GM23338 (cell line): ENCODE data around the gene ANKRD17. TPM values are rescaled to one million over a fixed set of nuclear protein-coding genes. Genes with fewer than 3 reads are reported as not detected.

Experiments
- ATAC-seq: fragments of 200-7000 bp; cut with Tn5 transposase; 3 replicates; pipeline ENCODE4 v1.9.1; 2020
- DNase-seq: peaks from one replicate; pipeline ENCODE4 v3.0.0-alpha.2; 2015; ENCODE audit warnings: low spot score
- H2AFZ ChIP-seq: fragments of 200-600 bp; sonication (generic); 2 replicates; pipeline ENCODE4 v1.8.0; 2016; ENCODE audit warnings: antibody characterized with exemption, mild to moderate bottlenecking, moderate library complexity
- H3F3A ChIP-seq: fragments of 200-600 bp; sonication (generic); replicated peaks from 2 replicates; pipeline ENCODE4 v1.8.0; 2017; ENCODE audit warnings: antibody characterized with exemption, mixed run types, low read depth
- H3K27ac ChIP-seq: fragments of 200-600 bp; sonication (generic); 2 replicates; pipeline ENCODE4 v1.6.1; 2016; ENCODE audit warnings: low read depth
- H3K27me3 ChIP-seq: fragments of 200-600 bp; sonication (generic); 2 replicates; pipeline ENCODE4 v1.8.0; 2016; ENCODE audit warnings: mild to moderate bottlenecking, mixed run types, moderate library complexity; ENCODE audit not compliant: insufficient read depth
- H3K36me3 ChIP-seq: fragments of 200-600 bp; sonication (generic); 2 replicates; pipeline ENCODE4 v1.8.0; 2016; ENCODE audit warnings: mild to moderate bottlenecking; ENCODE audit not compliant: insufficient read depth
- H3K4me1 ChIP-seq: fragments of 200-600 bp; sonication (generic); 2 replicates; pipeline ENCODE4 v1.8.0; 2016; ENCODE audit warnings: mild to moderate bottlenecking, moderate library complexity; ENCODE audit not compliant: insufficient read depth
- H3K4me2 ChIP-seq: fragments of 200-600 bp; sonication (generic); 2 replicates; pipeline ENCODE4 v1.7.1; 2017; ENCODE audit warnings: mixed run types
- H3K4me3 ChIP-seq: fragments of 200-600 bp; sonication (generic); 2 replicates; pipeline ENCODE4 v1.6.1; 2016; ENCODE audit warnings: mixed run types
- H3K79me2 ChIP-seq: fragments of 200-600 bp; sonication (generic); replicated peaks from 2 replicates; pipeline ENCODE4 v1.8.0; 2017; ENCODE audit warnings: mild to moderate bottlenecking; ENCODE audit not compliant: insufficient read depth
- H3K9me2 ChIP-seq: fragments of 200-600 bp; sonication (generic); 2 replicates; pipeline ENCODE4 v1.8.0; 2017; ENCODE audit not compliant: insufficient read depth
- H4K20me1 ChIP-seq: fragments of 200-600 bp; sonication (generic); replicated peaks from 2 replicates; pipeline ENCODE4 v1.8.0; 2017; ENCODE audit warnings: mild to moderate bottlenecking; ENCODE audit not compliant: insufficient read depth
- H3K27ac Mint-ChIP-seq: 2 replicates; pipeline ENCODE4 v1.8.0; 2020; ENCODE audit warnings: inconsistent platforms, mild to moderate bottlenecking, moderate library complexity, mixed read lengths
- H3K27me3 Mint-ChIP-seq: 3 replicates; pipeline ENCODE4 v1.8.0; 2022; ENCODE audit warnings: low read depth, mild to moderate bottlenecking, moderate library complexity, mixed read lengths, inconsistent platforms; ENCODE audit not compliant: insufficient read depth, poor library complexity
- H3K36me3 Mint-ChIP-seq: 3 replicates; pipeline ENCODE4 v1.8.0; 2021; ENCODE audit warnings: low read depth, mild to moderate bottlenecking, inconsistent platforms, moderate library complexity, mixed read lengths
- H3K4me1 Mint-ChIP-seq: 3 replicates; pipeline ENCODE4 v1.8.0; 2020; ENCODE audit warnings: mild to moderate bottlenecking, inconsistent platforms, mixed read lengths
- H3K4me3 Mint-ChIP-seq: 3 replicates; pipeline ENCODE4 v1.8.0; 2021; ENCODE audit warnings: moderate library complexity, mild to moderate bottlenecking, inconsistent platforms, mixed read lengths
- H3K9me3 Mint-ChIP-seq: 3 replicates; pipeline ENCODE4 v1.8.0; 2020; ENCODE audit warnings: moderate library complexity, mild to moderate bottlenecking, inconsistent platforms, mixed read lengths
- EZH2 ChIP-seq: fragments of 200-600 bp; sonication (generic); IDR thresholded peaks from one replicate; pipeline ENCODE4 v1.8.0; 2017; ENCODE audit warnings: antibody characterized with exemption, mild to moderate bottlenecking, low read depth; ENCODE audit not compliant: unreplicated experiment
- NANOG ChIP-seq: IDR thresholded peaks from 2 replicates; pipeline ENCODE4 v1.6.1; 2016; ENCODE audit warnings: antibody characterized with exemption, borderline replicate concordance
- ZNF331 ChIP-seq: fragments of 250-450 bp; sonication (Bioruptor Pico); IDR thresholded peaks from 2 replicates; pipeline ENCODE4 v1.5.0; 2020; ENCODE audit warnings: low read depth, mild to moderate bottlenecking, moderate library complexity
- polyA plus RNA-seq: library from polyadenylated mRNA; unstranded; fragments of >200 nt; fragmentation: Nextera tagmentation; extraction: Ambion mirVana; gene quantifications from 2 replicates; pipeline ENCODE4 v1.2.1, GENCODE V29; 2016
- total RNA-seq: library from RNA; depleted of rRNA; stranded (reverse); fragments of >200 nt; shearing (Covaris generic); gene quantifications from 2 replicates; pipeline ENCODE4 v1.2.3, GENCODE V29; 2014
- TF ChIP-seq, protein P1 (sequence below): IDR thresholded peaks from one replicate; pipeline ENCODE4 v1.6.1; 2018; ENCODE audit warnings: antibody characterized with exemption; ENCODE audit not compliant: unreplicated experiment
- TF ChIP-seq, protein P2 (sequence below): fragments of 250-450 bp; sonication (Bioruptor Pico); IDR thresholded peaks from 2 replicates; pipeline ENCODE4 v1.5.0; 2020; ENCODE audit warnings: mild to moderate bottlenecking, moderate library complexity
- TF ChIP-seq, protein P3 (sequence below), 2 experiments: fragments of 200-600 bp in 1 of 2; sonication (generic) in 1 of 2; conservative IDR thresholded peaks; 2 replicates each; pipeline versions ENCODE4 v1.5.1 to v1.6.1; 2016 to 2017; ENCODE audit warnings: antibody characterized with exemption in 2 of 2, low read depth in 2 of 2, mild to moderate bottlenecking in 2 of 2, moderate library complexity in 1 of 2
- TF ChIP-seq, protein P4 (sequence below): IDR thresholded peaks from 2 replicates; pipeline ENCODE4 v1.6.1; 2016; ENCODE audit warnings: antibody characterized with exemption

The ANKRD17 gene
- total and polyA plus RNA-seq, 2 experiments from 2014 or later: 41.9 to 85.3 TPM

DNA sequence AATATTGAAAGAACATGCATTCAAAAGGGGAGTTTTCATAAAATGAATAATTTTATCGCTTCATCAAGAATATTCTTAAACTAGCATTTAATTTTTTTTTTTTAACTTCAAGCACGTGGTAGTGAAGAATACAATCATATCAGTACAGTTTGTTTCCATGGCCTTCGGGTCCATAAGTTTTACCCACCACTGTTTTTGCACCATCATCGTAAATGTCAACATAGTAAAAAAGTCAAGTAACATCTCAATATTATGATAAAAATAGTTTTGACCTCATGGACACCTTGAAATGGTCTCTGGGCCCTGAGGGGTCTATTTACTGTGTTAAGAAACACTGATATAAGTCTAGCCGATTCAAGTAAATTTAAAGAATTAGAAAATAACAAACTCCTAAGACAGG lies 80.2 kb downstream of the ANKRD17 start:
- no peak for ATAC-seq
- no peak overlapping the region for H2AFZ ChIP-seq
- TF ChIP-seq EZH2: no peak
- TF ChIP-seq, protein P1, sequence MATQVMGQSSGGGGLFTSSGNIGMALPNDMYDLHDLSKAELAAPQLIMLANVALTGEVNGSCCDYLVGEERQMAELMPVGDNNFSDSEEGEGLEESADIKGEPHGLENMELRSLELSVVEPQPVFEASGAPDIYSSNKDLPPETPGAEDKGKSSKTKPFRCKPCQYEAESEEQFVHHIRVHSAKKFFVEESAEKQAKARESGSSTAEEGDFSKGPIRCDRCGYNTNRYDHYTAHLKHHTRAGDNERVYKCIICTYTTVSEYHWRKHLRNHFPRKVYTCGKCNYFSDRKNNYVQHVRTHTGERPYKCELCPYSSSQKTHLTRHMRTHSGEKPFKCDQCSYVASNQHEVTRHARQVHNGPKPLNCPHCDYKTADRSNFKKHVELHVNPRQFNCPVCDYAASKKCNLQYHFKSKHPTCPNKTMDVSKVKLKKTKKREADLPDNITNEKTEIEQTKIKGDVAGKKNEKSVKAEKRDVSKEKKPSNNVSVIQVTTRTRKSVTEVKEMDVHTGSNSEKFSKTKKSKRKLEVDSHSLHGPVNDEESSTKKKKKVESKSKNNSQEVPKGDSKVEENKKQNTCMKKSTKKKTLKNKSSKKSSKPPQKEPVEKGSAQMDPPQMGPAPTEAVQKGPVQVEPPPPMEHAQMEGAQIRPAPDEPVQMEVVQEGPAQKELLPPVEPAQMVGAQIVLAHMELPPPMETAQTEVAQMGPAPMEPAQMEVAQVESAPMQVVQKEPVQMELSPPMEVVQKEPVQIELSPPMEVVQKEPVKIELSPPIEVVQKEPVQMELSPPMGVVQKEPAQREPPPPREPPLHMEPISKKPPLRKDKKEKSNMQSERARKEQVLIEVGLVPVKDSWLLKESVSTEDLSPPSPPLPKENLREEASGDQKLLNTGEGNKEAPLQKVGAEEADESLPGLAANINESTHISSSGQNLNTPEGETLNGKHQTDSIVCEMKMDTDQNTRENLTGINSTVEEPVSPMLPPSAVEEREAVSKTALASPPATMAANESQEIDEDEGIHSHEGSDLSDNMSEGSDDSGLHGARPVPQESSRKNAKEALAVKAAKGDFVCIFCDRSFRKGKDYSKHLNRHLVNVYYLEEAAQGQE: no peak
- TF ChIP-seq, protein P2, sequence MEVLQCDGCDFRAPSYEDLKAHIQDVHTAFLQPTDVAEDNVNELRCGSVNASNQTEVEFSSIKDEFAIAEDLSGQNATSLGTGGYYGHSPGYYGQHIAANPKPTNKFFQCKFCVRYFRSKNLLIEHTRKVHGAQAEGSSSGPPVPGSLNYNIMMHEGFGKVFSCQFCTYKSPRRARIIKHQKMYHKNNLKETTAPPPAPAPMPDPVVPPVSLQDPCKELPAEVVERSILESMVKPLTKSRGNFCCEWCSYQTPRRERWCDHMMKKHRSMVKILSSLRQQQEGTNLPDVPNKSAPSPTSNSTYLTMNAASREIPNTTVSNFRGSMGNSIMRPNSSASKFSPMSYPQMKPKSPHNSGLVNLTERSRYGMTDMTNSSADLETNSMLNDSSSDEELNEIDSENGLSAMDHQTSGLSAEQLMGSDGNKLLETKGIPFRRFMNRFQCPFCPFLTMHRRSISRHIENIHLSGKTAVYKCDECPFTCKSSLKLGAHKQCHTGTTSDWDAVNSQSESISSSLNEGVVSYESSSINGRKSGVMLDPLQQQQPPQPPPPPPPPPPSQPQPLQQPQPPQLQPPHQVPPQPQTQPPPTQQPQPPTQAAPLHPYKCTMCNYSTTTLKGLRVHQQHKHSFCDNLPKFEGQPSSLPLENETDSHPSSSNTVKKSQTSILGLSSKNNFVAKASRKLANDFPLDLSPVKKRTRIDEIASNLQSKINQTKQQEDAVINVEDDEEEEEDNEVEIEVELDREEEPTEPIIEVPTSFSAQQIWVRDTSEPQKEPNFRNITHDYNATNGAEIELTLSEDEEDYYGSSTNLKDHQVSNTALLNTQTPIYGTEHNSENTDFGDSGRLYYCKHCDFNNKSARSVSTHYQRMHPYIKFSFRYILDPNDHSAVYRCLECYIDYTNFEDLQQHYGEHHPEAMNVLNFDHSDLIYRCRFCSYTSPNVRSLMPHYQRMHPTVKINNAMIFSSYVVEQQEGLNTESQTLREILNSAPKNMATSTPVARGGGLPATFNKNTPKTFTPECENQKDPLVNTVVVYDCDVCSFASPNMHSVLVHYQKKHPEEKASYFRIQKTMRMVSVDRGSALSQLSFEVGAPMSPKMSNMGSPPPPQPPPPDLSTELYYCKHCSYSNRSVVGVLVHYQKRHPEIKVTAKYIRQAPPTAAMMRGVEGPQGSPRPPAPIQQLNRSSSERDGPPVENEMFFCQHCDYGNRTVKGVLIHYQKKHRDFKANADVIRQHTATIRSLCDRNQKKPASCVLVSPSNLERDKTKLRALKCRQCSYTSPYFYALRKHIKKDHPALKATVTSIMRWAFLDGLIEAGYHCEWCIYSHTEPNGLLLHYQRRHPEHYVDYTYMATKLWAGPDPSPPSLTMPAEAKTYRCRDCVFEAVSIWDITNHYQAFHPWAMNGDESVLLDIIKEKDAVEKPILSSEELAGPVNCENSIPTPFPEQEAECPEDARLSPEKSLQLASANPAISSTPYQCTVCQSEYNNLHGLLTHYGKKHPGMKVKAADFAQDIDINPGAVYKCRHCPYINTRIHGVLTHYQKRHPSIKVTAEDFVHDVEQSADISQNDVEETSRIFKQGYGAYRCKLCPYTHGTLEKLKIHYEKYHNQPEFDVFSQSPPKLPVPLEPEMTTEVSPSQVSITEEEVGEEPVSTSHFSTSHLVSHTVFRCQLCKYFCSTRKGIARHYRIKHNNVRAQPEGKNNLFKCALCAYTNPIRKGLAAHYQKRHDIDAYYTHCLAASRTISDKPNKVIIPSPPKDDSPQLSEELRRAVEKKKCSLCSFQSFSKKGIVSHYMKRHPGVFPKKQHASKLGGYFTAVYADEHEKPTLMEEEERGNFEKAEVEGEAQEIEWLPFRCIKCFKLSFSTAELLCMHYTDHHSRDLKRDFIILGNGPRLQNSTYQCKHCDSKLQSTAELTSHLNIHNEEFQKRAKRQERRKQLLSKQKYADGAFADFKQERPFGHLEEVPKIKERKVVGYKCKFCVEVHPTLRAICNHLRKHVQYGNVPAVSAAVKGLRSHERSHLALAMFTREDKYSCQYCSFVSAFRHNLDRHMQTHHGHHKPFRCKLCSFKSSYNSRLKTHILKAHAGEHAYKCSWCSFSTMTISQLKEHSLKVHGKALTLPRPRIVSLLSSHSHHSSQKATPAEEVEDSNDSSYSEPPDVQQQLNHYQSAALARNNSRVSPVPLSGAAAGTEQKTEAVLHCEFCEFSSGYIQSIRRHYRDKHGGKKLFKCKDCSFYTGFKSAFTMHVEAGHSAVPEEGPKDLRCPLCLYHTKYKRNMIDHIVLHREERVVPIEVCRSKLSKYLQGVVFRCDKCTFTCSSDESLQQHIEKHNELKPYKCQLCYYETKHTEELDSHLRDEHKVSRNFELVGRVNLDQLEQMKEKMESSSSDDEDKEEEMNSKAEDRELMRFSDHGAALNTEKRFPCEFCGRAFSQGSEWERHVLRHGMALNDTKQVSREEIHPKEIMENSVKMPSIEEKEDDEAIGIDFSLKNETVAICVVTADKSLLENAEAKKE (CRISPR knock-in tag): no peak
- TF ChIP-seq, protein P3, sequence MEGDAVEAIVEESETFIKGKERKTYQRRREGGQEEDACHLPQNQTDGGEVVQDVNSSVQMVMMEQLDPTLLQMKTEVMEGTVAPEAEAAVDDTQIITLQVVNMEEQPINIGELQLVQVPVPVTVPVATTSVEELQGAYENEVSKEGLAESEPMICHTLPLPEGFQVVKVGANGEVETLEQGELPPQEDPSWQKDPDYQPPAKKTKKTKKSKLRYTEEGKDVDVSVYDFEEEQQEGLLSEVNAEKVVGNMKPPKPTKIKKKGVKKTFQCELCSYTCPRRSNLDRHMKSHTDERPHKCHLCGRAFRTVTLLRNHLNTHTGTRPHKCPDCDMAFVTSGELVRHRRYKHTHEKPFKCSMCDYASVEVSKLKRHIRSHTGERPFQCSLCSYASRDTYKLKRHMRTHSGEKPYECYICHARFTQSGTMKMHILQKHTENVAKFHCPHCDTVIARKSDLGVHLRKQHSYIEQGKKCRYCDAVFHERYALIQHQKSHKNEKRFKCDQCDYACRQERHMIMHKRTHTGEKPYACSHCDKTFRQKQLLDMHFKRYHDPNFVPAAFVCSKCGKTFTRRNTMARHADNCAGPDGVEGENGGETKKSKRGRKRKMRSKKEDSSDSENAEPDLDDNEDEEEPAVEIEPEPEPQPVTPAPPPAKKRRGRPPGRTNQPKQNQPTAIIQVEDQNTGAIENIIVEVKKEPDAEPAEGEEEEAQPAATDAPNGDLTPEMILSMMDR (conservative IDR thresholded peaks at IDR 0.05; ENCODE audit: low read depth in 2 of 2): no peak
- TF ChIP-seq ZNF331 (CRISPR knock-in tag): no peak
- TF ChIP-seq NANOG: no peak
- TF ChIP-seq, protein P4, sequence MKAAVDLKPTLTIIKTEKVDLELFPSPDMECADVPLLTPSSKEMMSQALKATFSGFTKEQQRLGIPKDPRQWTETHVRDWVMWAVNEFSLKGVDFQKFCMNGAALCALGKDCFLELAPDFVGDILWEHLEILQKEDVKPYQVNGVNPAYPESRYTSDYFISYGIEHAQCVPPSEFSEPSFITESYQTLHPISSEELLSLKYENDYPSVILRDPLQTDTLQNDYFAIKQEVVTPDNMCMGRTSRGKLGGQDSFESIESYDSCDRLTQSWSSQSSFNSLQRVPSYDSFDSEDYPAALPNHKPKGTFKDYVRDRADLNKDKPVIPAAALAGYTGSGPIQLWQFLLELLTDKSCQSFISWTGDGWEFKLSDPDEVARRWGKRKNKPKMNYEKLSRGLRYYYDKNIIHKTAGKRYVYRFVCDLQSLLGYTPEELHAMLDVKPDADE: no peak
- H3K79me2 ChIP-seq: peaks cover 94% of the 10 kb centered on the region
- Mint-ChIP-seq H3K4me3 (no peak overlapping the region), H3K27ac (no peak overlapping the region), H3K9me3 (no peaks in the 10 kb centered on the region), H3K36me3 (peaks cover 33% of the 10 kb centered on the region), H3K27me3 (peaks cover 2% of the 10 kb centered on the region), H3K4me1 (peaks cover 36% of the 10 kb centered on the region)
- H3K36me3 ChIP-seq: no peaks in the 10 kb centered on the region
- H3K27ac ChIP-seq: no peak overlapping the region
- H3F3A ChIP-seq: no peaks in the 10 kb centered on the region
- no peak overlapping the region for H3K4me3 ChIP-seq
- peaks cover 8% of the 10 kb centered on the region; the same call in 1 of the 2 replicates for H3K4me1 ChIP-seq
- no peak for DNase-seq
- no peak overlapping the region for H3K4me2 ChIP-seq
- no peaks in the 10 kb centered on the region for H3K27me3 ChIP-seq
- no peaks in the 10 kb centered on the region for H3K9me2 ChIP-seq
- H4K20me1 ChIP-seq: peaks cover 4% of the 10 kb centered on the region; the same call in 1 of the 2 replicates
